MV-4-11 (cell line): Measurements from ENCODE around the gene S100P.
"Not testable (repeated sequence)": the region's sequence is repeated elsewhere in the genome, so short reads cannot be mapped to it uniquely, and the experiment has no call there.

ENCODE experiments used
- DNase-seq: peaks from one replicate; lab custom pipeline; 2025; lab: John Stamatoyannopoulos, UW

The S100P gene

GRCh38 chr4:6693231-6694176 lies at the start of gene S100P:
TSS of gene S100P (plus strand) at chr4:6693878. CDS start at chr4:6693933, 55 bp downstream.
- DNase-seq, result no peak

- no peak for DNase-seq
Observed at GRCh38 chr4:6644792-6645530, 48.7 kb upstream of the S100P start.

- DNase-seq, result no peak
Observed at GRCh38 chr4:6647169-6647568, 46.5 kb upstream of the S100P start.

GRCh38 chr4:6647582-6648230 lies 46.0 kb upstream of the S100P start:
- no peak for DNase-seq

DNA sequence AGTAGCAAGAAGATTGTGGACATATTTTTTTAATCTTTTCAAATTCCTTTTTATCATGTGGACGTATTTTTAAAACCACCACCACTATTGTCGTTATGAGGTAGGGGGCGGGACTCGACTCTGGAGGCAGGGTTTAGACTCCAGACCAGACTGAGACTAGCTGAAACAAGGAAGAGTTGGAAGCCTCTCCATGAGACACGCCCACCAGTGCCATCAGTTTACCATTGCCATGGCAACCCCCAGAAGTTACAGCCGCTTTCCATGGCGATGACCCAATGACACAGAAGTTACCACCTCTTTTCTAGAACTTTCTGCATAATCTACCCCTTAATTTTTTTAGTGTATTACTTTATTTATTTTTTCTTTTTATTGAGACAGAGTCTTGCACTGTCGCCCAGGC lies 44.5 kb upstream of the S100P start:
- no peak for DNase-seq

DNA sequence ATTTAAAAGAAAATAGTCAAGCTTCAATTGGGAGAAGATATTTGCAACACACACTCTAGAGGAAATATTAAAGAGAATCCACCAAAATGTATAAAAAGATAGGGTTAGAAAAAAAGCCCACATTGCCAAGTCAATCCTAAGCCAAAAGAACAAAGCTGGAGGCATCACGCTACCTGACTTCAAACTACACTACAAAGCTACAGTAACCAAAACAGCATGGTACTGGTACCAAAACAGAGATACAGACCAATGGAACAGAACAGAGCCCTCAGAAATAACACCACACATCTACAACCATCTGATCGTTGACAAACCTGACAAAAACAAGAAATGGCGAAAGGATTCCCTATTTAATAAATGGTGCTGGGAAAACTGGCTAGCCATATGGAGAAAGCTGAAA lies 39.5 kb upstream of the S100P start:
- not testable (repeated sequence) for DNase-seq

DNA sequence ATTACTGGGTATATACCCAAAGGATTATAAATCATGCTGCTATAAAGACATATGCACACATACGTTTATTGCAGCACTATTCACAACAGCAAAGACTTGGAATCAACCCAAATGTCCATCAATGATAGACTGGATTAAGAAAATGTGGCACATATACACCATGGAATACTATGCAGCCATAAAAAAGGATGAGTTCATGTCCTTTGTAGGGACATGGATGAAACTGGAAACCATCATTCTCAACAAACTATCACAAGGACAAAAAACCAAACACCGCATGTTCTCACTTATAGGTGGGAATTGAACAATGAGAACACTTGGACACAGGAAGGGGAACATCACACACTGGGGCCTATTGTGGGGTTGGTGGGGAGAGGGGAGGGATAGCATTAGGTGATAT lies 38.4 kb upstream of the S100P start:
- not testable (repeated sequence) for DNase-seq

DNA sequence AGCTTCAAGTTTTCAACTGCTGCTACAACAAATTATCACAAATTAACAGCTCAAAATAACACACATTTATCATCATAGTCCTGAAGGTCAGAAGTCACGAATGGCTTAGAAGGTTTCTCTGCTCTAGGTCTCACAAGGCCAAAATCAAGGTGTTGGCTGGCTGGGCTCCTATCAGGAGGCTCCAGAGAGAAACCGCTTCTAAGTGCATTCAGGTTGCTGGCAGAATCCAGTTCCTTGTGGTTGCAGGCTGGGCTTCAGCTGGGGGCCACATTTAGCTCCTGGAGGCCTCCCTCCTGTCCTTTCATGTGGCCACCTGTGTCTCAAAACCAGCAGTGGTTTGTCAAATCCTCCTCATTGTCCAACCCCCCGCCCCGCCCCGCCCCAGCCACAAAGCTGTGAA lies 37.8 kb upstream of the S100P start:
- no peak for DNase-seq

DNA sequence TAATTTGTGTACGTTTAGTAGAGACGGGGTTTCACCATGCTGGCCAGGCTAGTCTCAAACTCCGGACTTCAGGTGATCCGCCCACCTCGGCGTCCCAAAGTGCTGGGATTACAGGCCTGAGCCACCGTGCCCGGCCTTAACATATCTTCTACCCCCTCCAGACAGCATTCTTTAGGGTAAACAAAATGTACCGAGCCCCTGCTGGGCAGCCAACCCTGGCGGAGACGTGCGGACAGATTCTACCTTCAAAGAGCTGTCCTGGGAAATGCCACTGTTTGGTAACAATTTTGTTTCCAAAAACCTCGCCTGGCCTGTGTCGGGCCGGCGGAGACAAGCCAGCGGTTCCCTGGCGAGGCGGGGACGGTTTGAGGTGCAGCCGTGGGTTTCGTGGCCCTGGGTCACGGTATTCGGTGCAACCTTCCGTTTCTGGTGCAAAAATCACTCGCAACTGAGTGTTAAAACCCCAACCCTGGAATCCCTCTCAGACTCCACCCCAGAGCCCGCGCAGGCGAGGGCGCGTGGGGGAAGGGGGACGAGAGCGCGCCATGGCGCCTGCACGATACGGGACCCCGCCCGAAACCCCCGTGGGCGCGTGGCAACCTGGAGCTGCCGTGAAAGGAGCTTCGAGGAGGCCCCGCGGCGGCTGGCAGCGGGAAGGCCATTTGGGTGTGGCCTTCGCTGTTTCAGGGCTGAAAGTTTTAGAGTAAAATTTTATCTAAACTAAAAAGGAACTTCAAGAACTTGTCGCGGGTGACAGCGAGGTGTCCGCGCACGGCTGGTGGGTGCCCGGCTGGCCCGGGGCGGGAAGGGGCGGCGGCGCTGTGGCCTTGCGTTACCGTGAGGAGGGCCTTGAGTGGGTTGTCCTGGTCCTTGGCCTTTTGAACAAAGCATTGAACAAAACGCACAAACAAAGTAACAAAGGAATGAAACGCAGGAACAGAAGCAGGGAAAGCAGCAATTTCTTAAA lies 36.2 kb upstream of the S100P start:
- no peak for DNase-seq

GRCh38 chr4:6658209-6658595 lies 35.5 kb upstream of the S100P start:
- DNase-seq, result no peak

GRCh38 chr4:6658597-6659075 lies 35.0 kb upstream of the S100P start:
- DNase-seq, result no peak

GRCh38 chr4:6659897-6660296 lies 33.8 kb upstream of the S100P start:
- no peak for DNase-seq

GRCh38 chr4:6660430-6660829 lies 33.2 kb upstream of the S100P start:
- no peak for DNase-seq

DNA sequence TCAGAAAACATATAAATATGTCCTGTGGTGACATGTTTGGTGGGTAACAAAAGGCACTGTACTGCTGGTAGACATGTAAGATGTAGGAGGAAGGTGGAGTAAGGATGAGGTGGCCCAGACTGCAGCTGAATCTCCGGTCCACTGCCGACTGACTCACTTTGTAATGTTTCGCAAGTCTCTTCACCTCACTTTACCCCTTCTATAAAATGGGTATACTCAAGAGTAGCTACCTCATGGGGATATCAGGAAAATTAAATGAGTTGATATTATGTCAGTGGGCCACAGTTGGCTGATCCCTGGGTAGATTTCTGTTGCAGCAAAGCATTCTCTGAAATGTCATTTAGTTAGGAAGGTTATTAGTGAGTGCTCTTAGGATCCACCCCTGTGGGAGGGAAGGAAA lies 31.1 kb upstream of the S100P start:
- no peak for DNase-seq

GRCh38 chr4:6663596-6664393 lies 29.9 kb upstream of the S100P start:
- DNase-seq, result no peak

DNA sequence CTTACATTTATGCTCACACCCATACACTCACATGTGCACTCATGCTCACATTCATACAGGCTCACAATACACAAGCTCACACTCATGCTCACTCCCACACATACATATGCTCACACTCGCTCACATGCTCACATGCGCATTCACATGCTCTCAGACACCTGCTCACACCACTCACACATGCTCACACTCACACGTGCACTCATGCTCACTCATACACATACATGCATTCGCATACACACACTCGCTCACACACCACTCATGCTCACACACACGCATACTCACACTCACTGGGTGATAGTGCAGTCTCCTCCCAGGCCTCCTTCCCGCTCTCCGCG lies 28.4 kb upstream of the S100P start:
- DNase-seq, result no peak

- DNase-seq, result peak; percentile 22
Observed at GRCh38 chr4:6668391-6668790, 25.3 kb upstream of the S100P start.

DNA sequence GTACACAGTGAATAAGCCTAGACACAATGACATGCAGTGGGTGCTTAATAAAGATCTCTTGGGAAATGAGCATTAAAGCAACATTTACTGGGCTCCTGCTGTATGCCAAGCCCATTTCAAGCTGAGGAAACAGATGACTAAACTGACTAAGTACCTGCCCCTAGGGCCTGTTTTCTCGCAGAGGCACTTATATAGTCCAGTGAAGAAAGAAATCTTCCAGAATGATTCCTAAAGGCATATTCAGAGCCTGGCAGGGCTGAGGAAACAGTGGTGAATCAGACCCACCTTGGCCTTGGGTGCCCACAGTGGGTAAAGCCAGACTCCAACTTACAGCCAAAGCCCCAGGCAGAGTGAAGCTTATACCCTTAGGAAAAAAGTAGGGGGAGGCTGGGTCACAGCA lies 22.0 kb upstream of the S100P start:
- DNase-seq, result no peak

GRCh38 chr4:6672131-6672530 lies 21.5 kb upstream of the S100P start:
- no peak for DNase-seq

DNA sequence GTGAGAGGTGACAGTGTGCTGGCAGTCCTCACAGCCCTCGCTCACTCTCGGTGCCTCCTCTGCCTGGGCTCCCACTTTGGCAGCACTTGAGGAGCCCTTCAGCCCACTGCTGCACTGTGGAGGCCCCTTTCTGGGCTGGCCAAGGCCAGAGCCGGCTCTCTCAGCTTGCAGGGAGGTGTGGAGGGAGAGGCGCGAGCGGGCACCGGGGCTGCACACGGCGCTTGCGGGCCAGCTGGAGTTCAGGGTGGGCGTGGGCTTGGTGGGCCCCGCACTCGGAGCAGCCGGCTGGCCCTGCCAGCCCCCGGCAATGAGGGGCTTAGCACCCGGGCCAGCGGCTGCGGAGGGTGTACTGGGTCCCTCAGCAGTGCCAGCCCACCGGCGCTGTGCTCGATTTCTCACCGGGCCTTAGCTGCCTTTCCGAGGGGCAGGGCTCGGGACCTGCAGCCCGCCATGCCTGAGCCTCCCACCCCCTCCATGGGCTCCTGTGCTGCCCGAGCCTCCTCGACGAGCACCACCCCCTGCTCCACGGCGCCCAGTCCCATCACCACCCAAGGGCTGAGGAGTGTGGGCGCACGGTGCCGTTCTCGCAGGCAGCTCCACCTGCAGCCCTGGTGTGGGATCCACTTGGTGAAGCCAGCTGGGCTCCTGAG lies 21.0 kb upstream of the S100P start:
- DNase-seq, result not testable (repeated sequence)
